ENCODE measurements around the gene ZG16B. TPM values are rescaled to one million over a fixed set of nuclear protein-coding genes. Genes with fewer than 3 reads are reported as not detected.

ZG16B gene
- total and polyA plus RNA-seq, 2 of the 8 experiments (the other 6 are each of a cell fraction or from before 2014, with no cell fraction given), result 0.11 TPM; not detected in 1

GRCh38 chr16:2845116-2845515, 15.0 kb downstream of the ZG16B start (continued):
- TF ChIP-seq EP300 (IDR thresholded peaks at IDR 0.05; ENCODE audit: borderline replicate concordance in 1 of 2, low read depth in 2 of 2, low read length in 2 of 2) (no peak), NRF1 (IDR thresholded peaks at IDR 0.05; ENCODE audit: low read depth, low read length) (no peak), ZNF274 (IDR thresholded peaks at IDR 0.05; ENCODE audit: borderline replicate concordance, extremely low read depth, low read length) (no peak)

All from H1 (cell line).